A549 (cell line): Measurements from ENCODE around the gene DNASE1L2. TPM values are rescaled to one million over a fixed set of nuclear protein-coding genes. Genes with fewer than 3 reads are reported as not detected.

Experiments used
- ATAC-seq, 2 experiments: fragments of 200-7000 bp in 1 of 2; fragments of >200 bp in 1 of 2; cut with Nextera tagmentation in 1 of 2; cut with Tn5 transposase in 1 of 2; 3 replicates each; pipeline versions ENCODE4 v1.8.0 to v1.9.1; 2018 to 2020; ENCODE audit warnings: mild to moderate bottlenecking in 1 of 2, moderate library complexity in 1 of 2
- CTCF ChIA-PET: fragments of 300-600 bp; sonication (Branson Sonifier 250); formaldehyde crosslinking; extraction: SDS; loops from one replicate; lab custom pipeline; 2021; ENCODE audit warnings: antibody characterized with exemption, inconsistent platforms; lab: Yijun Ruan, JAX
- POLR2A ChIA-PET: fragments of 350-600 bp; formaldehyde crosslinking; extraction: SDS; loops from one replicate; lab custom pipeline; 2021; ENCODE audit warnings: antibody characterized with exemption, inconsistent platforms; lab: Yijun Ruan, JAX
- DNase-seq, 2 experiments: peaks; one replicate each; pipeline versions ENCODE4 v3.0.0 to v3.0.0-alpha.2; 2011 to 2016; ENCODE audit warnings: low read depth in 1 of 2, low spot score in 1 of 2
- FAIRE-seq: peaks from 2 replicates; lab custom pipeline; 2011; peaks lifted over from hg19 to GRCh38; lab: Jason Lieb, UNC
- H3K27ac ChIP-seq, 2 experiments: fragments of >200 bp; sonication (Bioruptor Twin); formaldehyde crosslinking; 3 replicates each; pipeline ENCODE4 v1.5.1; 2016 to 2017
- H3K4me1 ChIP-seq: fragments of >200 bp; sonication (Bioruptor Twin); formaldehyde crosslinking; 3 replicates; pipeline ENCODE4 v1.6.1; 2016
- H3K4me2 ChIP-seq: fragments of >200 bp; sonication (Bioruptor Twin); formaldehyde crosslinking; 3 replicates; pipeline ENCODE4 v1.6.1; 2016
- H3K4me3 ChIP-seq: fragments of >200 bp; sonication (Bioruptor Twin); formaldehyde crosslinking; 3 replicates; pipeline ENCODE4 v1.5.1; 2016
- H3K9me3 ChIP-seq: fragments of >200 bp; sonication (Bioruptor Twin); formaldehyde crosslinking; 3 replicates; pipeline ENCODE4 v1.6.1; 2016
- ATOH8 ChIP-seq: fragments of 250-450 bp; sonication (Bioruptor Pico); IDR thresholded peaks from 2 replicates; pipeline ENCODE4 v1.5.0; 2020; ENCODE audit warnings: low read depth, mild to moderate bottlenecking, moderate library complexity
- BCL3 ChIP-seq: fragments of >200 bp; sonication (Bioruptor Twin); formaldehyde crosslinking; IDR thresholded peaks from 3 replicates; pipeline ENCODE4 v1.6.1; 2016
- CBX8 ChIP-seq: fragments of 200-600 bp; sonication (generic); IDR thresholded peaks from 2 replicates; pipeline ENCODE4 v1.6.1; 2016
- CEBPB ChIP-seq, 2 experiments: fragments of >200 bp in 1 of 2; sonication (Bioruptor Twin) in 1 of 2; formaldehyde crosslinking in 1 of 2; IDR thresholded peaks; 2 replicates each; pipeline ENCODE4 v1.6.1; 2012 to 2016
- CHD2 ChIP-seq: fragments of 150-350 bp; IDR thresholded peaks from 2 replicates; pipeline ENCODE4 v1.6.1; 2014; ENCODE audit warnings: low read length; ENCODE audit not compliant: partially characterized antibody
- EHF ChIP-seq: fragments of 250-450 bp; sonication (Bioruptor Pico); IDR thresholded peaks from 2 replicates; pipeline ENCODE4 v1.5.0; 2020; ENCODE audit warnings: mild to moderate bottlenecking
- EHMT2 ChIP-seq: fragments of 200-600 bp; sonication (generic); IDR thresholded peaks from 2 replicates; pipeline ENCODE4 v1.6.1; 2016; ENCODE audit warnings: antibody characterized with exemption, low read depth, mild to moderate bottlenecking, moderate library complexity
- ELK1 ChIP-seq: fragments of 150-350 bp; IDR thresholded peaks from 2 replicates; pipeline ENCODE4 v1.6.1; 2014; ENCODE audit warnings: low read depth, mild to moderate bottlenecking, low read length
- FOSL2 ChIP-seq, 2 experiments: fragments of 450-650 bp in 1 of 2; fragments of >200 bp in 1 of 2; sonication (Bioruptor Twin) in 1 of 2; formaldehyde crosslinking; IDR thresholded peaks; 2 replicates each; pipeline versions ENCODE4 v1.5.0 to v1.6.1; 2016 to 2020; ENCODE audit warnings: mild to moderate bottlenecking in 1 of 2, moderate library complexity in 1 of 2
- FOXS1 ChIP-seq: fragments of 250-450 bp; sonication (Bioruptor Pico); IDR thresholded peaks from 2 replicates; pipeline ENCODE4 v1.5.0; 2020; ENCODE audit warnings: mild to moderate bottlenecking, moderate library complexity
- HOXA7 ChIP-seq: fragments of 250-450 bp; sonication (Bioruptor Pico); IDR thresholded peaks from 2 replicates; pipeline ENCODE4 v1.5.0; 2020; ENCODE audit warnings: mild to moderate bottlenecking, moderate library complexity
- HOXB13 ChIP-seq: fragments of 250-450 bp; sonication (Bioruptor Pico); IDR thresholded peaks from 2 replicates; pipeline ENCODE4 v1.5.0; 2020; ENCODE audit warnings: low read depth, mild to moderate bottlenecking, moderate library complexity
- JUN ChIP-seq, 2 experiments: fragments of >200 bp; sonication (Bioruptor Twin); formaldehyde crosslinking; IDR thresholded peaks; 2 replicates in 1 of 2; 3 replicates in 1 of 2; pipeline ENCODE4 v1.6.1; 2016 to 2017
- JUNB ChIP-seq: fragments of >200 bp; sonication (Bioruptor Twin); formaldehyde crosslinking; IDR thresholded peaks from 2 replicates; pipeline ENCODE4 v1.6.1; 2016
- NFE2L2 ChIP-seq: fragments of 150-350 bp; conservative IDR thresholded peaks from 2 replicates; pipeline ENCODE4 v1.6.1; 2014; ENCODE audit warnings: low read length
- REST ChIP-seq: fragments of 200-600 bp; sonication (generic); IDR thresholded peaks from 2 replicates; pipeline ENCODE4 v1.6.1; 2016; ENCODE audit warnings: antibody characterized with exemption, mild to moderate bottlenecking, moderate library complexity
- SREBF2 ChIP-seq: fragments of 450-650 bp; IDR thresholded peaks from 2 replicates; pipeline ENCODE4 v1.6.1; 2014; ENCODE audit warnings: mild to moderate bottlenecking, moderate library complexity
- TFCP2L1 ChIP-seq: fragments of 250-450 bp; sonication (Bioruptor Pico); IDR thresholded peaks from 2 replicates; pipeline ENCODE4 v1.5.0; 2021; ENCODE audit warnings: mild to moderate bottlenecking
- TP53 ChIP-seq: fragments of 250-450 bp; sonication (Bioruptor Pico); IDR thresholded peaks from 2 replicates; pipeline ENCODE4 v1.5.0; 2021; ENCODE audit warnings: mild to moderate bottlenecking, moderate library complexity
- ZNF302 ChIP-seq: fragments of 250-450 bp; sonication (Bioruptor Pico); IDR thresholded peaks from 2 replicates; pipeline ENCODE4 v1.9.0; 2021; ENCODE audit warnings: inconsistent platforms, mild to moderate bottlenecking, moderate library complexity
- WGBS: methylation state at CpG from one replicate; pipeline ENCODE4 v1.1.6; 2017; ENCODE audit errors: missing lambda C conversion rate; 5-methylcytosine and 5-hydroxymethylcytosine counted together
- polyA plus RNA-seq, 4 experiments: library from polyadenylated mRNA; depleted of rRNA in 3 of 4; stranded (reverse); fragments of >200 nt; fragmentation: RNase III in 1 of 4; extraction: RNeasy Plus Mini Kit Qiagen cat#74134 plus additional on column Dnase treatment in 1 of 4; gene quantifications; 2 replicates in 3 of 4; 3 replicates in 1 of 4; pipeline ENCODE4 v1.2.3, GENCODE V29; 2011 to 2017
- TF ChIP-seq, protein P1 (sequence below): IDR thresholded peaks from 2 replicates; pipeline ENCODE4 v1.6.1; 2012

DNASE1L2 gene
- polyA plus RNA-seq, 2 of the 4 experiments (the other 2 are of a cell fraction), result 0.36 to 1.2 TPM

DNA sequence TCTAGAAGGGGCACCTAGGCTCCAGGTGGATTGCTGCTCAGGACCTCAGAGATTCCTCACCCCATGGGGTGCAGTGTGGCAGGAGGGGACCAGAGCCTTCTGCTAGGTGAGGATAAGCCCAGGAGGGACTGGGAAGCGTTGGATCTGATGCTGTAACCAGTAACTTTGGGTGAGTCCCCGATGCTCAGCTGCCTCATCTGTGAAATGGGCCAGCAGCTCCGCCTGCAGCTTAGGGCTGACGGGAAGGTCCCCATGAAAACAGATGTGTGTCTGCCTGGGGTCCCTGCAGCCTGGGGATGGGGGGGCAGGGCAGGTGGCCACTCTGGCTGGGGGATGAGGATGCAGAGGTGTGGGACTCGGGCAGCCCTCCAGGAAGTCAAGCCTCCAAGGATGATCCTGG is 37.1 kb upstream of the DNASE1L2 start:
- Histone ChIP-seq H3K4me1 (peaks cover 17% of the 10 kb centered on the region), H3K4me3 (no peak overlapping the region), H3K9me3 (no peaks in the 10 kb centered on the region), H3K27ac (no peak overlapping the region), H3K4me2 (no peak overlapping the region)
- FAIRE-seq (no peak), ATAC-seq (no peak), DNase-seq (no peak)
- CTCF ChIA-PET, result interaction anchor here (1.1 to 1.2 kb wide), 3 partner anchors 10 to 262 kb away, joined by 3 read pairs; no protein-coding TSS in a partner anchor
- TF ChIP-seq CBX8 (no peak), ZNF302 (CRISPR knock-in tag) (no peak), CEBPB (IDR thresholded peaks at IDR 0.05) (no peak), TFCP2L1 (CRISPR knock-in tag) (no peak), ELK1 (no peak), HOXB13 (CRISPR knock-in tag) (no peak), JUNB (no peak), HOXA7 (CRISPR knock-in tag) (no peak), TP53 (CRISPR knock-in tag) (no peak), NFE2L2 (no peak), ATOH8 (CRISPR knock-in tag) (no peak), JUN (IDR thresholded peaks at IDR 0.05) (no peak), BCL3 (no peak), REST (no peak), FOSL2 (IDR thresholded peaks at IDR 0.05) (no peak), FOSL2 (CRISPR knock-in tag; IDR thresholded peaks at IDR 0.05) (no peak), EHMT2 (no peak), FOXS1 (CRISPR knock-in tag) (no peak), SREBF2 (no peak)
- TF ChIP-seq, protein P1, sequence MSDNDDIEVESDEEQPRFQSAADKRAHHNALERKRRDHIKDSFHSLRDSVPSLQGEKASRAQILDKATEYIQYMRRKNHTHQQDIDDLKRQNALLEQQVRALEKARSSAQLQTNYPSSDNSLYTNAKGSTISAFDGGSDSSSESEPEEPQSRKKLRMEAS, result no peak
- WGBS, result 86% methylated on average over 1 of the region's 5 CpGs
- POLR2A ChIA-PET, result interaction anchor here (1.0 to 1.8 kb wide), 2 partner anchors 44 to 52 kb away, joined by 3 to 4 read pairs; partner anchors contain the start of genes ECI1 and TRAF7

GRCh38 chr16:2199621-2200139 is 36.6 kb upstream of the DNASE1L2 start:
- TF ChIP-seq CHD2 (no peak), FOXS1 (CRISPR knock-in tag) (no peak), EHF (no peak), FOSL2 (IDR thresholded peaks at IDR 0.05) (no peak), FOSL2 (CRISPR knock-in tag; IDR thresholded peaks at IDR 0.05) (no peak)
- Histone ChIP-seq H3K4me1 (peaks cover 11% of the 10 kb centered on the region), H3K27ac (no peak overlapping the region), H3K4me3 (no peak overlapping the region), H3K4me2 (no peak overlapping the region), H3K9me3 (no peaks in the 10 kb centered on the region)
- 85% methylated on average over 14 of the region's 14 CpGs for WGBS
- FAIRE-seq, result no peak
- ChIA-PET CTCF (interaction anchor here (1.1 to 1.2 kb wide), 3 partner anchors 11 to 262 kb away, joined by 3 read pairs; no protein-coding TSS in a partner anchor), POLR2A (interaction anchor here (1.8 kb wide), 1 partner anchor 44 kb away, joined by 4 read pairs; the partner anchor contains the start of gene TRAF7)
- DNase-seq, result no peak
- no peak for ATAC-seq
